ENCODE results near the gene SCN8A.

The SCN8A gene

DNA sequence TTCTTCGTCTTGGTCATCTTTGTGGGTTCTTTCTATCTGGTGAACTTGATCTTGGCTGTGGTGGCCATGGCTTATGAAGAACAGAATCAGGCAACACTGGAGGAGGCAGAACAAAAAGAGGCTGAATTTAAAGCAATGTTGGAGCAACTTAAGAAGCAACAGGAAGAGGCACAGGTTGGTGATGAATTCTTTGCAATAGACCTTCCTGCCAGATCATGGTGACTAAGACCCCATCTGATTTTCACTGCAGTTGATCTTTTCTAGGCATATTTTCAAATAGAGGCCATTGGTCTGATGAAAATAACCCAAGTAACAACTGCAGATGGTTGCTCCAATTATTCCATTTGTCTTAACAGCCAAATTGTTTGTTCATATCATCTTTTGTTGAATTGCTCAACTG is 114.4 kb downstream of the SCN8A start:
- in situ Hi-C loops (cut with MboI; ENCODE audit: low sequenced_read_pairs): no loop called here

DNA sequence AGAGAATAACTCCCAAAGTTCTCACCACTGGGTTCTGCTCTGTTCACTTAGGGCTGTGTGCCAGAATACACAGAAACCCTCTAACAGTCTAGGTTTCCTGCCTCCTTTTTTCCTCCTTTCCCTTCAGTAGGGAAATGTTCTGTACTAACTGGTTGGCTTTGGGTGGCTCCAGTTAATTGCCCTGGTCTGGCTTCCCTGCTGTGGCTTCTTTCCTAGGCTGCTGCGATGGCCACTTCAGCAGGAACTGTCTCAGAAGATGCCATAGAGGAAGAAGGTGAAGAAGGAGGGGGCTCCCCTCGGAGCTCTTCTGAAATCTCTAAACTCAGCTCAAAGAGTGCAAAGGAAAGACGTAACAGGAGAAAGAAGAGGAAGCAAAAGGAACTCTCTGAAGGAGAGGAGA is 115.2 kb downstream of the SCN8A start:
- in situ Hi-C loops (cut with MboI; ENCODE audit: low sequenced_read_pairs): no loop called here

DNA sequence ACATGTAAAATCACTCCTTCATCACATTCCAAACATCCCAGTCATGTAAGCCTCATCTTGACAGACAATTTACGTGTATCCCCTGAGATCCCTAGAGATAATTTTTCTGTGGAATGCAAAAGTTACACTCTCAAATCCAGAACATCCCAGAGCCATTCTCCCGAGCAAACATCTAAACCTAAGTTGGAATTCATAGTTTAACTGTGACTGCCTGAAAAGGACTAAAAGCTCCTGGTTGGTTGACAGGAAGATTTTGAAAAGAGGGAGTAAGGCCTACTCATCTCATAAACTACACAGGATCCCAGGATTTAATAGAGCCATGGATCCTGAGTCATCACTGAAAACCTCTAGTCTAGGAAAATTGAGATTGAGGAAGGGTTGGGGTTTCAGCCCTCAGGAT is 123.6 kb downstream of the SCN8A start:
- in situ Hi-C loops (cut with MboI; ENCODE audit: low sequenced_read_pairs): no loop called here

DNA sequence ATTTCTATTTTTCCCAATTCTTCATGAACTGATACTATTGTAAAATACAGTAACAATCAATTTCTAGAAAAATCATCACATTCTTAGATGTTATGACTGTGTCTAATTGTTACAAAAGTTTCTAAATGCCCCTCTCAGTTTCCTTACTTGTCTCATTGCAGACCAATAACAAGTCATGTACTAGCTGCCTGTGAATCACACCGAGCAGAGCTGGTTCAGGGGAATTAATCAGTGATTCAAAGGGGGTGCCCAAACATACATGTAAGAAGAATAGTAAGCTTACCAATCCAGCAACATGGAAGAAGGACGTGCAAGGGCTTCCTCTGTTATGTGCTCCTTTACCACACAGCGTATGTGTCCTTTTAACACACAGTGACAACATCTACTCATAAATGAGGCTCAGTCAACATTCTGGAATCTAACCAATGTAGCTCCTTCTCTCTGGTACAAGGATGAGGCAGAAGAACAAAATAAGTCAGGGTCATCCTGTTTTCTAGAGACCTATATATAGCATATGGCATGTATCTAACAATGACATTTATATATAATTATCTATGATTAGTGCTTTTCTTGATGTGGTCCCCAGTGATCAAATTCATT is 126.4 kb downstream of the SCN8A start:
- in situ Hi-C loops (cut with MboI; ENCODE audit: low sequenced_read_pairs): no loop called here

DNA sequence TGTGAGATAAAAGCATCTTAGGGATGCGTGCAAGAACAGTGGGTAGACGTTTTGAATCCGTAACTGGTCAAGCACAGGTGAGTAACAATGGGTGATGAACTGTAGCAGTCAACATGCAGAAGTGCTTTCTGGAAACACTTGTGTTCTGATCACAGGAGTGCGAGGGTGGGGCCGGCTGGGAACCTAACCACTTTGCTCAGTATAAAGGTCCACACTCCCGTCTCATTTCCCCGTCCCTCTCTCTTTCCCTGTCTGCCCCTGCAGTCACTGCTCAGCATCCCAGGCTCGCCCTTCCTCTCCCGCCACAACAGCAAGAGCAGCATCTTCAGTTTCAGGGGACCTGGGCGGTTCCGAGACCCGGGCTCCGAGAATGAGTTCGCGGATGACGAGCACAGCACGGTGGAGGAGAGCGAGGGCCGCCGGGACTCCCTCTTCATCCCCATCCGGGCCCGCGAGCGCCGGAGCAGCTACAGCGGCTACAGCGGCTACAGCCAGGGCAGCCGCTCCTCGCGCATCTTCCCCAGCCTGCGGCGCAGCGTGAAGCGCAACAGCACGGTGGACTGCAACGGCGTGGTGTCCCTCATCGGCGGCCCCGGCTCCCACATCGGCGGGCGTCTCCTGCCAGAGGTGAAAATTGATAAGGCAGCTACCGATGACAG is 130.4 kb downstream of the SCN8A start:
- in situ Hi-C loops (cut with MboI; ENCODE audit: low sequenced_read_pairs): no loop called here

DNA sequence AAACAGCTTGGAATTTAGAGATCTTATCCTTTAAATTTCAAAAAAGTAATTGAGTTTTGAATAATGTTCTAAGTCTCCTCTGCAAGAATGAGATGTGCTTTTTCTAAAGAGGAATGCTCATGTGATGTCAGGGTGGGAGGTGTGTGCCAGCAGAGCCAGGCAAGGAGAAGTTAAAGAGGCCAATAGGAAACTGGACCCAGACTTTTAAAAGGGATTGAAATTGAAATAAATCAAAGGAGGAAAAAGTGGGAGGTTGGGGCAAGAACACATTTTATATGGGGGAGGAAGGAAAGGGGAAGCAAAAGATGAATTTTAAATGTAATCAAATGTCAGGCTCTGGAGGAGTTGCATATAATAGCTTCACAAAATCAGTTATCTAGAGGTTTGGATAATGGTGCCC is 131.4 kb downstream of the SCN8A start:
- in situ Hi-C loops (cut with MboI; ENCODE audit: low sequenced_read_pairs): no loop called here

DNA sequence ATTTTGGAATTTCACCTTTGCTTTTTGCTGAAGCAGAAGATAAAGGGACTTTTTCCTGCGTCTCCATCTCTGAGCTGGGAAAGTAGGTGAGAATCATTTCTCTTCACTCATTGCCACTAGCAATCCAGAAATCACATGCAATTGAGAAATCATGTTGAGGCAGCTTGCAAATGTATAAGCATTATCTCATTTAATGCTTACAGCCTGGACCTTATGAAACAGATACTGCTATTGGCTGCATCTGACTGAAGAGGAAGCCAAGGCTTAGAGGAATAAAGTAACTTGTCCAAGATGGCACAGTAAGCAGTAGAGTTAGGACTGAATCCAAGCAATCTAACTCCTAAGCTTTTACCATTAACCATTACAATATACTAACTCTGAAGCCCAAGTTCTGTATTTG is 135.1 kb downstream of the SCN8A start:
- in situ Hi-C loops (cut with MboI; ENCODE audit: low sequenced_read_pairs): no loop called here

DNA sequence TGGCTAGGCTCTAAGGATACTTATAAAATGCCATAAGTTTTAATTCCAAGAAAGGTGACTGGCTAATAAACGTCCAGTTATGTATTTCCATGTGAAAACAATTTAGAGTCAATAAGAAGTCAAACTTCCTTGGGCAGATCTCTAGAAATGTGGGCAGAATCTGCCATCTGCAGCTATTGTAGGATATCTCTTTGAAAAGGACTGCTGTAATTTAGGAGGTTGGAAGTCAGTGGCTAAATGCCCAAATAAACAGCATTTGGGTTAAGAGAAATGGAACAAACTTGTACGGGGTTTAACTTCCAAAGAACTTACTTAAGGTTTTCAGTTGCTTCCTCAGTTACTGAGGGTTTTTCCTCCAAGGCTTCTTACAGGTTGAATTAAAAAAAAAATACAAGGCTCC is 135.9 kb downstream of the SCN8A start:
- in situ Hi-C loops (cut with MboI; ENCODE audit: low sequenced_read_pairs): no loop called here

DNA sequence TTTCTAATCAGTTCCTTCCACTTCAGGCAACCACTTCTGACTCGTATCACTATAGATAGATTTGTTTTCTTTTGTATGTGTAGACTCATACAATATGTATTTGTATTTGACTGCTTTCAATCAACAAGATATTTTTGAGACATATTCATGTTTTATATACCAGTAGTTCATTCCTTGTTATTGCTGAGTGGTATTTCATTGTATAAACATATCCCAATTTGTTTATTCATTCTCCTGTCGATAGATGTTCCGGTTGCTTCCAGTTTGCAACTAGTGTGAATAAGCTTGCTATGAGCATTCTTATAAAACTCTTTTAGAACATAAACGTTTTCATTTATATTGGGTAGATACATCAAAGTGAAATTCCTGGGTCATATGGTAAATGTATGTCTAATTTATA is 138.3 kb downstream of the SCN8A start:
- in situ Hi-C loops (cut with MboI; ENCODE audit: low sequenced_read_pairs): no loop called here

DNA sequence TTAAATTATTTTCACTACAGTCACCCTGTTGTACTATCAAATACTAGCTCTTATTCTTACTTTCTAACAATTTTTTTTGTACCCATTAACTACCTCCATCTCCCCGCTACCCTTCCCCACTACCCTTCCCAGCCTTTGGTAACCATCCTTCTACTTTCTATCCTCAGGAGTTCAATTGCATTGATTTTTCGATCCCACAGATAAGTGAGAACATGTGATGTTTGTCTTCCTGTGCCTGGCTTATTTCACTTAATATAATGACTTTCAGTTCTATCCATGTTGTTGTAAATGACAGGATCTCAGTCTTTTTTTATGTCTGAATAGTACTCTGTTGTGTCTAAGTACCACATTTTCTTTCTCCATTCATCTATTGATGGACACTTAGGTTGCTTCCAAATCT is 139.7 kb downstream of the SCN8A start:
- in situ Hi-C loops (cut with MboI; ENCODE audit: low sequenced_read_pairs): no loop called here

DNA sequence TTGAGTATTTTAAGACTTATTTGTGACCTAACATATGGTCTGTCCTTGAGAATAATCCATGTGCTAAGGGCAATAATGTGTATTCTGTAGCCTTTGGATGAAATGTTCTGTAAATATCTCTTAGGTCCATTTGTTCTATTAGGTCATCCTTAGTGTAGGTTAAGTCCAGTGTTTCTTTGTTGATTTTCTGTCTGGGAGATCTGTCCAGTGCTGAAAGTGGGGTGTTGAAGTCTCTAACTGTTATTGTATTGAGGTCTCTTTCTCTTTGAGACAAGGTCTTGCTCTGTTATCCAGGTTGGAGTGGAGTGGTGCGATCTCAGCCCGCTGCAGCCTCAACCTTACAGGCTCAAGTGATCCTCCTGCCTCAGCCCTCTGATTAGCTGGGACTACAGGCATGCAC is 149.5 kb downstream of the SCN8A start:
- in situ Hi-C loops (cut with MboI; ENCODE audit: low sequenced_read_pairs): no loop called here

DNA sequence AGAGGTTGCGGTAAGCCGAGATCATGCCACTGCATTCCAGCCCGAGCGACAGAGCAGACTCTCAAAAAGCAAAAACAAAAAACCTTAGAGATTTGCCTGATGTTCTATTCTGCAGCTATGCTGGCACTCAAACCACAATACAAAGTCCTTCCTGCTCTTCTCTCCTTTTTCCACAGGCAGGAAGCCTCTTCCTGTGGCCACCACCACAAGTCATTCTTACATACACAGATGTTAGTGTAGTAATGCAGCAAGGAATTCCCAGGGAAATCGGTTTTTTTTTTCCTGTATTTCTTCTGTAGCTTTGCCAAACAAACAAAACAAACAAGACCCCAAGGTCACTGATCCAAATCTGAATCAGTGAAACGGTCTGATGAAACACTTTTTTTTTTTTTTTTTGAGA is 153.2 kb downstream of the SCN8A start:
- in situ Hi-C loops (cut with MboI; ENCODE audit: low sequenced_read_pairs): no loop called here

DNA sequence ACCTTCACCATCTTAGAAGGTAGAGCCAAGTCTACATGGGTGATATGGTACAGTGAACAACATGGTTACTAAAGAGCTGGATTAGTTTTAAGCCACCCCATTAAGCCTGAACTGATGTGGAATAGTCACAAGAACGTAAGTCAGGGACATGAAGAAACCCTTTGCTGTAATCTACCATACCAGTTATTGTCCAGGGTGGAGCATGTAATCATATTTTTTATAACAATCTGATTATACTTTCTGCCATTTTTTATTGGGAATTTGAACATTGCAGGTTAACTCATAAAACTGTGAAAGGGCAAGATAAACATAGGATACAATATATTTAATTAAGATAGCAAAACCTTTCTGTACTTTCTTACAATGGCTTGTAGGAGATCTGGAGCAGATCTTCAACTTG is 153.9 kb downstream of the SCN8A start:
- in situ Hi-C loops (cut with MboI; ENCODE audit: low sequenced_read_pairs): no loop called here

DNA sequence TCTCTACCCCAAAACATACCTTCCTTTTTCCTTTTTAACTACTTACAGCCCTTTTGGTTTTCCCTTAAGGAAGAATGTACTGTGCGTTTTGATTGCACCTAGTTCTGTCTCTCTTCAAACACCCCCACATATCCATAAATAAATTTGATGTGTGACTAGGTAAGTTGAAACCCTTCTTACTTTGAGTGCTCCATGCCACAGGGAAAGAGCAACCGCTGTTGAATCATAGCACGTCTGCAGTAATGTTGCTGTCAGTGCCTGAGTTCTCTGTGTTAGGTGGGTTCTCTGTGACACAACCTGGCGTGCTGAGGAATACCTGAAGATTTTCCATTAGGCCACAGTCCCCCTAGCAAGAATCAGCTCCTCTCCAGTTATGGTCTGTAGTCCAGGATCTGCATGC is 155.4 kb downstream of the SCN8A start:
- in situ Hi-C loops (cut with MboI; ENCODE audit: low sequenced_read_pairs): no loop called here

DNA sequence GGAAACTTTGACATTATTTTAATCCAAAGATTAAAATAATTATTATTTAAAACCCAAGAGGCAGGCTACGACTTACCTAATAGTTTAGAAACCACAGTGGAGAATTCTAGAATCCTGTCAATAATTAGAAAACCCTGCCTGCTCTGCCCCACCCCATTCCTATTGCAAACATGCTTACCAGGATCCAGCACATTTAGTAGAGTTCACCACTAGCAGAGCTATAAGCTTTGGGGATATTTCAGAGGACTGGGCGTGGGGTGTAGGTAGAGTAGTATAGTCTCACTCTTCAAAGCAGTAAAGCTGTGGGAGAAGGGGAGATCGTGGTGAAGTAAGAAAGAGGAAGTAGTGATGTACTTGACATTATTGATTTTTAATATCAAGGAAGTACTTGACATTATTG is 157.2 kb downstream of the SCN8A start:
- in situ Hi-C loops (cut with MboI; ENCODE audit: low sequenced_read_pairs): no loop called here

DNA sequence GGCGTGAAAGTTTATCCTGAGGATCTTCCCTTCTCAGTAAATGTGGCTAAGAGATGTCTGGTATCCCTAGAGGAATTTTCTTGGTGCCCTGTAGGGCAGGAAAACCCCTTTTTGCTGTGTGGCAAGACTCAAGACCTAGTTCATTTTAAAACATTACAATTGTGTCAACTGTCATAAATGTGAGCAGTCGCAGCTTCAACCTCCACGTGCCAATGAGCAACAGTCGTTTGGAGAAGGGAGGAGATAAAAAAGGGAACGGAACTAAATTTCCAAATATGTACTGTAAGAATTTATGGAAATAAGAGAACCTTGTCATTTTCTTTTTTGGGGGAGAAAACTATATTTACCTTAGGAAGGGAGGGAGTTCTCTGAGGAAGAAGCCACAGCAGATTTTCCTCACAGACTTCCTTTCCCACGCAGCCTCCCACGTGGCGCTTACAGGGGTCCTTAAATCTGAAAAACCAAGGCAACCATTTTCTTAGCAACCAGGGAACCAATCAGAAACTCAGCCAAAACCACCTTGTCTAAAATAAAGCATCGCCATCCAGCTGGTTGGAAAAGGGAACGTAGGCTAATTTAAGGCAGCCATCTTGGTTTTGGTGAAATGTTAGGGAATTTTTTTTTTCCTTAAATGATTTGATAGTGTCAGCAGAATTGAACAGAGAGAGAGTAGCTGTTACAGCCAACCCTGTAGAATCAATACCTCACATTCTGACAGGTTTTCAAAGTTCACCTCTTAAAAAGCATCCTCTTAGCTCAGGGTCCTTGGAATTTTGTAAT is 158.4 kb downstream of the SCN8A start:
- in situ Hi-C loops (cut with MboI; ENCODE audit: low sequenced_read_pairs): no loop called here

DNA sequence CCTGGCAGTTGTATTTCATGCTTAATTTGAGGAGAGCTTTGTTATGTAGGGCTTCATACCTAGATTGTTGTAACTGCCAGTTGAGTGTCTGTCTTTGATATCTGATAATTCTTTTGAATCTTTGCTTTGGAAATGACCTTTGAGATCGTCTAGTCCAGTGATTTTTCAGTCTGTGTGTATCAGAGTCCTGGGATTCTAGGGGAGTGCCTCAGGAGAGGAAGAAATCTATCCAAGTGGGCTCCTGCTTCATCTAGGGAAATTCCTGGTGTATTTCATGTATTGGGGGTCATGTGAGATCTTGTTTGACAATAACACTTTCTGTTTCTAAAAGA is 158.9 kb downstream of the SCN8A start:
- in situ Hi-C loops (cut with MboI; ENCODE audit: low sequenced_read_pairs): no loop called here

DNA sequence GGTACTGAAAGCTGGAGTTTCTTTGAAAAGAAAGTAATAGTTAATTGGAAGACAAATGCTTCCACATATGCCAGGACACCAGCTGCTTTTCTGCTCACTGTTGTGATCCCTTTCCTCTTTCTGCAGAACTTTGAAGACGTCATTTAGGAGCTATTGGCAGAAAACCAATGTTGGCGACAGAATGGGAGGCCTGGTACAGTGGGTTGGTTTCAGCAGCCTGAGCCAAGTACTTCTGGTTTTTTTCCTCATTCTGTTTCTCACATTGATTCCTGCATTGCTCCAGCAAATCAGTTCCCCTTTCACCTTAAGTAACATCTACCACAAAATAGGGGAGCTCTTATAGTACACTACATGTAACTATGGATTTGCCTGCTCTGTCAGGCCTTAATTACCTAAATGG is 160.6 kb downstream of the SCN8A start:
- in situ Hi-C loops (cut with MboI; ENCODE audit: low sequenced_read_pairs): no loop called here

DNA sequence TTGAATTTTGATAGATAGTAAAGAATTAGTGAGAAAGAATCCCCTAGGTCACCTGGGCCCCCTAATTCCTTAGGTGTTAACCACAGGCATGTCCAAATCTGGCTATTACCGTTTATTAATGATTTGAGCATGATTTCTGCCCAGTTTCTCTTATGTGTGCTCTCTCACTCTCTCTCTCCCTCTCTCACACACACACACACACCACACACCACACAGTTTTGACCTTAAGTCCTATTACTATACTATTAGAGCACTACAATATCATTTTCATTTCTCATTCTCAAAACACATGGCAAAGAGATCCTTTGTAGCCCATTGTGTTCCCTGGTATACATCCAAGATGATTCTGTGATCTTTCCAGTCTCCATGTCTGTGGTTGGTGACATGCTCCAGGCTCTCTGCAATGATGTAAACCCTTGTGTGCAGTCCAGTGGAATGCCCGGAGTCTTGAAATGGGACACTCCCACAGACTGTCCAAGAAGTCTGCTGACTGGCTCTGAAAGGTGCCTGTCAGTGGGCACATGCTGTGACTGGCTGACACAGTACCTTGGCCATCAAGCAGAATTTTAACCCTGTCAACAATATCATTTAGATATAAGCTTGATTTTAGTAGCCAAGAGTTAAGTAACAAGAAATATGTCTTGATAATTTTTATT is 161.3 kb downstream of the SCN8A start:
- in situ Hi-C loops (cut with MboI; ENCODE audit: low sequenced_read_pairs): no loop called here

DNA sequence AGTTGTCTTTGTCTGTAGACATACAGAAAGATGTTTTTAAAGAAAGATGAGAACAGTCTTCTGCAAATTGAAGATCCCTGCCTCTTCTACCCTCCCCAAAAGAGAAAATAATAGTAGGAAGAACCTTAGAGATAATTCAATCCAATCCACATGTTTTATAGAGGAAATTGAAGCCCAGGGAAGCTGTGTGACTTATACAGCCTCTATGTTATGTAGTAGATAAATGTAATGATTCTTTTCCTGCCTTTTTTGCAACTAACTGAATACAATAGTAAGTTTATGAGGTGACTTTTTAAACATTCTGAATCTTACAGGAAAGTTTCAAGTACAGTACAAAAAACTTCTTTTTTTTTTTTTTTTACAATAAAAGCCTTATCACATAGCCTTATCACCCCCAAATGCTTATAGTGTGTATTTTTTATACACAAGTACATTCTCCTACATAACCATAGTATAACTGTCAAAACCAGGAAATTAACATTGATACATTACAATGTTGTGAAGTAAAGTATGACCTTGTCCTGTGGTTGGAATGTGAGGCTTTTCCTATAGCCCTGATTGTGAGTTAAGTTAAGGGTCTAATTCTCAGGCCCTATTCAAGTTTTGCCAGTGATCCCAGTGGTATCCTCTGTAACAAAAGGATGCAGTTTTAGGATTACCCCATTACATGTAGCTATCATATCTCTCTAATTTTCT is 163.1 kb downstream of the SCN8A start:
- in situ Hi-C loops (cut with MboI; ENCODE audit: low sequenced_read_pairs): no loop called here

DNA sequence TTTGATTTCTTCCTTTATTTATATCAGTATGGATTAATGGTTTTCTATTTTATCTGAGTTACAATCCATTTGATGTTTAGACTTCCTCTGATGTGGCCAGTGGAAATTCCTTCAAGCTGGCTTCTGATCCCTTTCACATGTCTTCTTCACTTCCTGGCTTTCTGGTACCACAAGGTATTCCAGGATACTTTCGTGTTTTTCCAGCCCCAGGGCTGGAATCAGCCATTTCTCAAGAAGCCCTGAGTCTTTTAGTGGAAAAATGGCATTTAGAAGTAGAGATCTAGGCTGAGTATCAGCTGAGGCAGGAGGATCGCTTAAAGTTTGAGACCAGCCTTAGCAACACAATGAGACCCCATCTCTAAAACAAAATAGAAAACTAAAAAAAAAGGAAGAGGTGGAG is 164.2 kb downstream of the SCN8A start:
- in situ Hi-C loops (cut with MboI; ENCODE audit: low sequenced_read_pairs): no loop called here

Data from hTERT RPE-1 (cell line).